PC-9 (cell line): Measurements from ENCODE around the gene FGD6. TPM values are rescaled to one million over a fixed set of nuclear protein-coding genes. Genes with fewer than 3 reads are reported as not detected.
"Not testable (repeated sequence)": the region's sequence is repeated elsewhere in the genome, so short reads cannot be mapped to it uniquely, and the experiment has no call there.

Experiments
- BruUV-seq: library from RNA; stranded (reverse); fragments of 400-500 nt; replicated peaks from 2 replicates; lab custom pipeline; 2021; lab: Mats Ljungman, UMichigan
- CTCF ChIA-PET: fragments of 300-600 bp; sonication (Branson Sonifier 250); formaldehyde crosslinking; loops from one replicate; lab custom pipeline; 2022; ENCODE audit warnings: antibody characterized with exemption; lab: Charles Lee
- POLR2A ChIA-PET: fragments of 300-600 bp; sonication (Branson Sonifier 250); formaldehyde crosslinking; loops from one replicate; lab custom pipeline; 2022; ENCODE audit warnings: antibody characterized with exemption; ENCODE audit not compliant: unreplicated experiment; lab: Charles Lee
- DNase-seq, 2 experiments: peaks; one replicate each; pipeline versions ENCODE4 v3.0.0 to v3.0.0-alpha.2; 2015 to 2022; ENCODE audit warnings: mixed read lengths in 1 of 2
- H2AFZ ChIP-seq: fragments of 200-600 bp; sonication (generic); 2 replicates; pipeline ENCODE4 v1.8.1; 2017; ENCODE audit warnings: antibody characterized with exemption
- H3F3A ChIP-seq: fragments of 200-600 bp; sonication (generic); 2 replicates; pipeline ENCODE4 v1.8.1; 2017; ENCODE audit warnings: antibody characterized with exemption, mild to moderate bottlenecking, low read depth; ENCODE audit not compliant: insufficient read depth
- H3K27ac ChIP-seq: fragments of 200-600 bp; sonication (generic); 2 replicates; pipeline ENCODE4 v1.6.1; 2016; ENCODE audit warnings: mixed run types
- H3K27me3 ChIP-seq: fragments of 200-600 bp; sonication (generic); 2 replicates; pipeline ENCODE4 v1.6.1; 2016; ENCODE audit warnings: low read depth, mixed run types; ENCODE audit not compliant: insufficient read depth
- H3K36me3 ChIP-seq: fragments of 200-600 bp; sonication (generic); 2 replicates; pipeline ENCODE4 v1.6.1; 2016; ENCODE audit warnings: low read depth, mixed run types
- H3K4me1 ChIP-seq: fragments of 200-600 bp; sonication (generic); replicated peaks from 2 replicates; pipeline ENCODE4 v1.6.1; 2016; ENCODE audit warnings: mixed run types; ENCODE audit not compliant: insufficient read depth
- H3K4me2 ChIP-seq: fragments of 200-600 bp; sonication (generic); 2 replicates; pipeline ENCODE4 v1.6.1; 2017; ENCODE audit warnings: mixed run types
- H3K4me3 ChIP-seq: fragments of 200-600 bp; sonication (generic); 2 replicates; pipeline ENCODE4 v1.6.1; 2016; ENCODE audit warnings: mixed run types
- H3K79me2 ChIP-seq: fragments of 200-600 bp; sonication (generic); 2 replicates; pipeline ENCODE4 v1.6.1; 2017; ENCODE audit warnings: low read depth, mixed run types
- H3K9me2 ChIP-seq: fragments of 200-600 bp; sonication (generic); 2 replicates; pipeline ENCODE4 v1.8.1; 2017; ENCODE audit warnings: mild to moderate bottlenecking; ENCODE audit not compliant: insufficient read depth
- H3K9me3 ChIP-seq: fragments of 200-600 bp; sonication (generic); 2 replicates; pipeline ENCODE4 v1.8.1; 2016; ENCODE audit warnings: low read depth; ENCODE audit not compliant: insufficient read depth
- H4K20me1 ChIP-seq: fragments of 200-600 bp; sonication (generic); 2 replicates; pipeline ENCODE4 v1.8.1; 2017; ENCODE audit not compliant: insufficient read depth
- EZH2 ChIP-seq: fragments of 200-600 bp; sonication (generic); IDR thresholded peaks from 2 replicates; pipeline ENCODE4 v1.8.0; 2017; ENCODE audit warnings: antibody characterized with exemption, low read depth
- intact Hi-C: fragments of 100-400 bp; cut with micrococcal nuclease; formaldehyde crosslinking; loops from one replicate; pipeline ENCODE4 v1.10.0; 2022; ENCODE audit not compliant: unreplicated experiment
- total RNA-seq: library from RNA; stranded (reverse); gene quantifications from 2 replicates; pipeline ENCODE4 v1.2.3, GENCODE V29; 2021
- TF ChIP-seq, protein P1 (sequence below): fragments of 200-600 bp; sonication (generic); conservative IDR thresholded peaks from 2 replicates; pipeline ENCODE4 v1.6.1; 2017; ENCODE audit warnings: mixed run types, antibody characterized with exemption, mild to moderate bottlenecking, moderate library complexity

FGD6 gene
- total RNA-seq, 1 experiment from 2014 or later = 22.0 TPM

DNA sequence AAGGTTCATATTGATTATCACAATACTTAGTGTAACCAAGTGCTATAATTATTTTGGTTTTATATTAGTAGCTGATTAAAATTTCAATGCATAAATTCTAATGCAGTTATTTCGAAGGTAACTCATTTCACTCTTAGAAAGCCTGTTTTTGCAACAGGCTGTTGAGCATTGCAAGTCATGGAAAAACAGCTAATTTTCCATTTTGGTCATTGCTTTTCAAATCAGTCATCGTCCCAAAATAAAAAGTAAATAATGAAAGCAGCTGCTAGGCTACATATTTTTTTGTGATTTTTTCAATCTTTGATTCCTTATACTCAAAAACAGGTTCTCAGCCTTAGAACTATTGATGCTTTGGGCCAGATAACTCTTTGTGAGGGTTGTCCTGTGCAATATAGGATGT lies 23.3 kb upstream of the FGD6 start:
- Histone ChIP-seq H2AFZ (no peak overlapping the region), H3K4me1 (no peaks in the 10 kb centered on the region), H3K36me3 (peaks cover 5% of the 10 kb centered on the region; the same call in 1 of the 2 replicates), H3K9me2 (no peaks in the 10 kb centered on the region), H3K4me2 (no peak overlapping the region), H3F3A (peaks cover 4% of the 10 kb centered on the region; the same call in 1 of the 2 replicates), H3K27ac (no peak overlapping the region), H3K79me2 (peaks cover 84% of the 10 kb centered on the region), H3K9me3 (no peaks in the 10 kb centered on the region), H3K27me3 (no peaks in the 10 kb centered on the region), H3K4me3 (no peak overlapping the region), H4K20me1 (peaks cover 26% of the 10 kb centered on the region)
- intact Hi-C loops = no loop called here
- DNase-seq = no peak
- no TSS peak for BruUV-seq
- CTCF ChIA-PET = interaction anchor here (0.5 kb wide), 1 partner anchor 176 kb away, joined by 6 read pairs; no protein-coding TSS in a partner anchor
- POLR2A ChIA-PET = no interaction called here
- no peak for TF ChIP-seq EZH2
- TF ChIP-seq, protein P1, sequence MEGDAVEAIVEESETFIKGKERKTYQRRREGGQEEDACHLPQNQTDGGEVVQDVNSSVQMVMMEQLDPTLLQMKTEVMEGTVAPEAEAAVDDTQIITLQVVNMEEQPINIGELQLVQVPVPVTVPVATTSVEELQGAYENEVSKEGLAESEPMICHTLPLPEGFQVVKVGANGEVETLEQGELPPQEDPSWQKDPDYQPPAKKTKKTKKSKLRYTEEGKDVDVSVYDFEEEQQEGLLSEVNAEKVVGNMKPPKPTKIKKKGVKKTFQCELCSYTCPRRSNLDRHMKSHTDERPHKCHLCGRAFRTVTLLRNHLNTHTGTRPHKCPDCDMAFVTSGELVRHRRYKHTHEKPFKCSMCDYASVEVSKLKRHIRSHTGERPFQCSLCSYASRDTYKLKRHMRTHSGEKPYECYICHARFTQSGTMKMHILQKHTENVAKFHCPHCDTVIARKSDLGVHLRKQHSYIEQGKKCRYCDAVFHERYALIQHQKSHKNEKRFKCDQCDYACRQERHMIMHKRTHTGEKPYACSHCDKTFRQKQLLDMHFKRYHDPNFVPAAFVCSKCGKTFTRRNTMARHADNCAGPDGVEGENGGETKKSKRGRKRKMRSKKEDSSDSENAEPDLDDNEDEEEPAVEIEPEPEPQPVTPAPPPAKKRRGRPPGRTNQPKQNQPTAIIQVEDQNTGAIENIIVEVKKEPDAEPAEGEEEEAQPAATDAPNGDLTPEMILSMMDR = no peak

DNA sequence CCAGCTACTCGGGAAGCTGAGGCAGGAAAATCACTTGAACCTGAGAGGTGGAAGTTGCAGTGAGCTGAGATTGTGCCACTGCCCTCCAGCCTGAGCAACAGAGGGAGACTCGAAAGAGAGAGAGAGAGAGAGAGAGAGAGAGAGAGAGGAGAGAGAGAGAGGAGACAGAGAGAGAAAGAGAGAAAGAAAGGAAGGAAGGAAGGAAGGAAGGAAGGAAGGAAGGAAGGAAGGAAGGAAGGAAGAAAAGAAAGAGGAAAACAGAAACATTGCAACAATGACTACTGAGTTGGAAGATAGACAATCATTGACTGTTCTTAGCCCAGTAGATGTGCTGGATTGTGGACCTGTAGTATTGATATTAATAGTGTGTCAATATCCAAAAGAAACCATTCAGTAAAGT lies 22.6 kb upstream of the FGD6 start:
- POLR2A ChIA-PET = interaction anchor here (0.6 kb wide), 1 partner anchor 288 kb away, joined by 3 read pairs; no protein-coding TSS in a partner anchor
- Histone ChIP-seq H4K20me1 (peaks cover 22% of the 10 kb centered on the region), H3K79me2 (peaks cover 77% of the 10 kb centered on the region)
- H3K4me3 ChIP-seq, H3F3A ChIP-seq, H2AFZ ChIP-seq, H3K4me2 ChIP-seq, H3K9me2 ChIP-seq, H3K27me3 ChIP-seq, BruUV-seq, H3K9me3 ChIP-seq, H3K27ac ChIP-seq, DNase-seq, H3K36me3 ChIP-seq, CTCF ChIA-PET, H3K4me1 ChIP-seq, intact Hi-C loops: not testable (repeated sequence)

DNA sequence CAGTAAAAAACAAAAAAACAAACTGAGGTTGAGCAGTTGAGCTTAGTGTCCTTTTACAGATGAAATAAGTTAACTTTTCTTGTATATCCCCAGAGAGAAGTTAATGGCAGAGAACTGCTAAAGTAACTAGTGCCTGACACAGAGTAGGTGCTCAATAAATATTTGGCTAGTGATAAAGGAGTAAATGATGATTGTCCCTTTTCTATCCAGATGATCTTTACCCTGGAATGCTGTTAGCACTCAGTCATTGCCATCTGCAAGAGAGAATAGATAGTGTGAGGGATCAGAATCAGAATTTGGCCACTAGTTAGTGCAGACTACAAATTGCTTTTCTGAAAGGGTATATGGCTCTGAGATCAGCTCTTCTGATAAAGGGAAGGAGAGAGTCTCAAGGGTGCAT lies 21.9 kb upstream of the FGD6 start:
- Histone ChIP-seq H3K79me2 (peaks cover 74% of the 10 kb centered on the region), H3K9me2 (no peaks in the 10 kb centered on the region), H3K36me3 (no peaks in the 10 kb centered on the region), H3K4me2 (no peak overlapping the region), H2AFZ (no peak overlapping the region), H3K27me3 (no peaks in the 10 kb centered on the region), H3F3A (0 out of 2 replicates have a peak, but pooled peaks cover 3% of the 10 kb centered on the region), H3K9me3 (no peaks in the 10 kb centered on the region), H3K4me1 (no peaks in the 10 kb centered on the region), H4K20me1 (peaks cover 22% of the 10 kb centered on the region), H3K27ac (no peak overlapping the region), H3K4me3 (no peak overlapping the region)
- intact Hi-C loops = no loop called here
- no peak for DNase-seq
- no TSS peak for BruUV-seq
- no peak for TF ChIP-seq EZH2
- TF ChIP-seq, protein P1 = no peak
- ChIA-PET CTCF (no interaction called here), POLR2A (no interaction called here)

DNA sequence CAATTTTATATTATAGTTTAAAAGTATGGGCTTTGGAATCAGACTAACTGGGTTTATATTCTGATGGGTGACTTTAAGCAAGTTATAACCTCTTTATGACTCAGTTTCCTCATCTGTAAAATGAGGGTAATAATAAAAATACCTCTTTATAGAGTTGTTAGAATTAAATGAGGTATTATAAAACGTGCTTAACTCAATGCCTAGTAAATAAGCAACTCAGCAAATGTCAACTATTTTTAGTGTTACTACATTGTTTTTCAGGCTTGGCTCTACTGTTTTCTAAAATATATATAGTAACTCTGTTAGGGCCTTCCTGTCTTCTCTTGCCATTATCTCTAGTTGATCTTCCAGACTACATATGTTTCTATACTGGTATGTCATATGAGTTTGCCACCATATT lies 20.9 kb upstream of the FGD6 start:
- DNase-seq = no peak
- H3K9me3 ChIP-seq = no peaks in the 10 kb centered on the region
- POLR2A ChIA-PET = no interaction called here
- TF ChIP-seq, protein P1 = no peak
- TF ChIP-seq EZH2 = no peak
- intact Hi-C loops = no loop called here
- no peaks in the 10 kb centered on the region for H3K4me1 ChIP-seq
- no peak overlapping the region for H3K4me3 ChIP-seq
- no peak overlapping the region for H2AFZ ChIP-seq
- BruUV-seq = no TSS peak
- H3K79me2 ChIP-seq = peaks cover 74% of the 10 kb centered on the region
- H3K27ac ChIP-seq = no peak overlapping the region
- CTCF ChIA-PET = no interaction called here
- H3K9me2 ChIP-seq = no peaks in the 10 kb centered on the region
- H3K4me2 ChIP-seq = no peak overlapping the region
- no peaks in the 10 kb centered on the region for H3K27me3 ChIP-seq
- H3F3A ChIP-seq = 0 out of 2 replicates have a peak, but pooled peaks cover 3% of the 10 kb centered on the region
- H4K20me1 ChIP-seq = peaks cover 22% of the 10 kb centered on the region
- H3K36me3 ChIP-seq = 0 out of 2 replicates have a peak, but pooled peaks cover 5% of the 10 kb centered on the region
